ENCODE data around the gene RNF208. TPM values are rescaled to one million over a fixed set of nuclear protein-coding genes. Genes with fewer than 3 reads are reported as not detected.
A peak's percentile ranks its signal among the peaks of the same experiment; 100 is the strongest.

RNF208 gene
- total and polyA plus RNA-seq, 9 of the 15 experiments (the other 6 are each of a cell fraction or from before 2014, with no cell fraction given) = 0.15 to 6.9 (median 0.50) TPM; not detected in 2

DNA sequence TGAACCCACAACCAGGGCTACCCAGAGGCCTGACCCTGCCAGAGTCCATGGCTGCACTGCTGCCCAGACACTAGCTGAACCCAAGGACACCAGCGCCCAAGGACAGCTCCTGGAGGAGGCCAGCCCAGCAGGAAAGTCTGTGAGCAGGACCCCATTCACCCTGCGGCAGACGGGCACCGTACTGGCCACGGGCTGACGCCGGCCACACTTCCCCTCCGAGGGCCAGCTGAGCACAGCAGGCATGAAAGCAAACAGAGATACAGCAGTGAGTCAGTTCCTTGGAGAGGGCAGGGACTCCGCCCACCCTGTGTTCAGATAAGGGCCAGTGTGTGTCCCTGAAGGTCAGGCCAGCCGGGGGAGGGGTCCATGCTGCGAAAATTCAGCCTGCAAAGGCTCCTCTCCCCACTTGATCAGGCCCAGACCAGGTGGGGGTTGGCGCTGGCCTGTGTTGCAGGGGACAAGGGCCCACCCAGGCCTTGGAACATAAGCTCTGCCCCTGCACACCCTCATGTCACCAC is 3.2 kb downstream of the RNF208 start (continued):
- TF ChIP-seq, protein P1, sequence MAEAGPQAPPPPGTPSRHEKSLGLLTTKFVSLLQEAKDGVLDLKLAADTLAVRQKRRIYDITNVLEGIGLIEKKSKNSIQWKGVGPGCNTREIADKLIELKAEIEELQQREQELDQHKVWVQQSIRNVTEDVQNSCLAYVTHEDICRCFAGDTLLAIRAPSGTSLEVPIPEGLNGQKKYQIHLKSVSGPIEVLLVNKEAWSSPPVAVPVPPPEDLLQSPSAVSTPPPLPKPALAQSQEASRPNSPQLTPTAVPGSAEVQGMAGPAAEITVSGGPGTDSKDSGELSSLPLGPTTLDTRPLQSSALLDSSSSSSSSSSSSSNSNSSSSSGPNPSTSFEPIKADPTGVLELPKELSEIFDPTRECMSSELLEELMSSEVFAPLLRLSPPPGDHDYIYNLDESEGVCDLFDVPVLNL (CRISPR knock-in tag; IDR thresholded peaks at IDR 0.05; ENCODE audit: low read depth) = no peak
- TF ChIP-seq MYNN (IDR thresholded peaks at IDR 0.05) = peak; percentile 97
- no peak for TF ChIP-seq MYNN (CRISPR knock-in tag; IDR thresholded peaks at IDR 0.05)
- 0 out of 2 replicates have a peak, but pooled peaks have one; percentile 58 for TF ChIP-seq KLF6 (CRISPR knock-in tag; IDR thresholded peaks at IDR 0.05; ENCODE audit: borderline replicate concordance)
- TF ChIP-seq ZBTB7A (IDR thresholded peaks at IDR 0.05; ENCODE audit: borderline replicate concordance, control insufficient read depth, low read depth, low read length) = peak; percentile 78; the same call in 1 of the 2 replicates
- TF ChIP-seq SPI1 (IDR thresholded peaks at IDR 0.05; ENCODE audit: borderline replicate concordance, low read depth, low read length) = peak; percentile 95
- TF ChIP-seq, protein P2, sequence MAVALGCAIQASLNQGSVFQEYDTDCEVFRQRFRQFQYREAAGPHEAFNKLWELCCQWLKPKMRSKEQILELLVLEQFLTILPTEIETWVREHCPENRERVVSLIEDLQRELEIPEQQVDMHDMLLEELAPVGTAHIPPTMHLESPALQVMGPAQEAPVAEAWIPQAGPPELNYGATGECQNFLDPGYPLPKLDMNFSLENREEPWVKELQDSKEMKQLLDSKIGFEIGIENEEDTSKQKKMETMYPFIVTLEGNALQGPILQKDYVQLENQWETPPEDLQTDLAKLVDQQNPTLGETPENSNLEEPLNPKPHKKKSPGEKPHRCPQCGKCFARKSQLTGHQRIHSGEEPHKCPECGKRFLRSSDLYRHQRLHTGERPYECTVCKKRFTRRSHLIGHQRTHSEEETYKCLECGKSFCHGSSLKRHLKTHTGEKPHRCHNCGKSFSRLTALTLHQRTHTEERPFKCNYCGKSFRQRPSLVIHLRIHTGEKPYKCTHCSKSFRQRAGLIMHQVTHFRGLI (CRISPR knock-in tag; IDR thresholded peaks at IDR 0.05) = no peak
- TF ChIP-seq POLR2A (conservative IDR thresholded peaks at IDR 0.05) = peak; percentile 57
- peak; percentile 93 for TF ChIP-seq SMARCE1 (IDR thresholded peaks at IDR 0.05)
- TF ChIP-seq MYC (IDR thresholded peaks at IDR 0.05; ENCODE audit: low read depth, low read length) = peak; percentile 36; the same call in 1 of the 2 replicates
- no peak for TF ChIP-seq MYC (CRISPR knock-in tag; IDR thresholded peaks at IDR 0.05; ENCODE audit: borderline replicate concordance, low read depth)
- no peak for TF ChIP-seq FOXP1 (CRISPR knock-in tag; IDR thresholded peaks at IDR 0.05)
- TF ChIP-seq GABPB1 (CRISPR knock-in tag; IDR thresholded peaks at IDR 0.05) = no peak; the same call in 1 of the 2 replicates
- peak; percentile 91; the same call in 1 of the 2 replicates for TF ChIP-seq KLF1 (tag; IDR thresholded peaks at IDR 0.05)
- peak; percentile 15 for TF ChIP-seq WHSC1 (IDR thresholded peaks at IDR 0.05; ENCODE audit: low read length)
- peak in 1 of 2 experiments; percentile 91; a peak in 2 of 4 replicates for TF ChIP-seq HDAC1 (IDR thresholded peaks at IDR 0.05)
- no peak for TF ChIP-seq KAT7 (CRISPR knock-in tag; IDR thresholded peaks at IDR 0.05; ENCODE audit: borderline replicate concordance)
- no peak for TF ChIP-seq ZKSCAN8 (CRISPR knock-in tag; IDR thresholded peaks at IDR 0.05)
- TF ChIP-seq MEF2A (IDR thresholded peaks at IDR 0.05; ENCODE audit: control insufficient read depth, low read depth, low read length) = no peak
- TF ChIP-seq RFX5 (IDR thresholded peaks at IDR 0.05; ENCODE audit: low read depth, low read length) = no peak
- TF ChIP-seq MTA3 (IDR thresholded peaks at IDR 0.05; ENCODE audit: borderline replicate concordance) = peak; percentile 94
- 0 out of 2 replicates have a peak, but pooled peaks have one; percentile 45 for TF ChIP-seq ZFP1 (CRISPR knock-in tag; IDR thresholded peaks at IDR 0.05)
- 0 out of 2 replicates have a peak, but pooled peaks have one; percentile 60 for TF ChIP-seq GATAD2B (IDR thresholded peaks at IDR 0.05; ENCODE audit: borderline replicate concordance)
- TF ChIP-seq NR3C1 (CRISPR knock-in tag; IDR thresholded peaks at IDR 0.05) = no peak
- peak; percentile 49; the same call in 1 of the 2 replicates for TF ChIP-seq EP400 (IDR thresholded peaks at IDR 0.05)
- peak; percentile 48 to 59; a peak in 3 of 4 replicates for TF ChIP-seq FOXK2 (conservative IDR thresholded peaks at IDR 0.05 in 1 of 2, IDR thresholded peaks at IDR 0.05 in 1 of 2; ENCODE audit: low read depth in 2 of 2)
- TF ChIP-seq BHLHE40 (IDR thresholded peaks at IDR 0.05; ENCODE audit: low read length) = peak; percentile 70
- 0 out of 2 replicates have a peak, but pooled peaks have one; percentile 26 for TF ChIP-seq PYGO2 (tag; IDR thresholded peaks at IDR 0.05)
- 0 out of 2 replicates have a peak, but pooled peaks have one; percentile 73 for TF ChIP-seq HIVEP1 (CRISPR knock-in tag; IDR thresholded peaks at IDR 0.05)
- TF ChIP-seq NCOA1 (IDR thresholded peaks at IDR 0.05; ENCODE audit: low read depth) = peak; percentile 57; the same call in 1 of the 2 replicates
- TF ChIP-seq ERF (CRISPR knock-in tag; IDR thresholded peaks at IDR 0.05) = peak; percentile 91

Data from K562 (cell line).